Suprapubic skin (tissue), 3 donors: ENCODE measurements around the gene TENT4A.

ENCODE experiments used
- CTCF ChIP-seq, 2 donors: fragments of 200-600 bp in 1 of 2; fragments of 450-650 bp in 1 of 2; sonication (generic) in 1 of 2; IDR thresholded peaks; one replicate each; pipeline ENCODE4 v1.5.1; 2016 to 2019; ENCODE audit warnings: antibody characterized with exemption in 2 of 2, mild to moderate bottlenecking in 1 of 2, moderate library complexity in 1 of 2
- POLR2A ChIP-seq, 2 donors: fragments of 450-650 bp; IDR thresholded peaks; one replicate each; pipeline ENCODE4 v1.6.1; 2017; ENCODE audit warnings: antibody characterized with exemption in 2 of 2, mild to moderate bottlenecking in 2 of 2, moderate library complexity in 2 of 2

- no peak for TF ChIP-seq CTCF (IDR thresholded peaks at IDR 0.05)
- TF ChIP-seq POLR2A (IDR thresholded peaks at IDR 0.05), result no peak
Observed at GRCh38 chr5:6686915-6687409, 26.3 kb upstream of the TENT4A start.
